Midbrain (tissue), 1 donor: Measurements from ENCODE around the gene FAM83F.

ENCODE experiments used
- DNase-seq: peaks from one replicate; lab custom pipeline; 2025; lab: John Stamatoyannopoulos, UW

The FAM83F gene

GRCh38 chr22:39965748-39966147, 29.0 kb upstream of the FAM83F start:
- DNase-seq = no peak

- no peak for DNase-seq
These were observed 28.3 kb upstream of the FAM83F start for GRCh38 chr22:39966470-39966869.

- no peak for DNase-seq
These were observed 27.5 kb upstream of the FAM83F start for GRCh38 chr22:39967103-39967829.

- DNase-seq = no peak
These were observed 26.5 kb upstream of the FAM83F start for GRCh38 chr22:39967996-39968972.

GRCh38 chr22:39970742-39971141, 24.0 kb upstream of the FAM83F start:
- no peak for DNase-seq

GRCh38 chr22:39972641-39973040, 22.1 kb upstream of the FAM83F start:
- no peak for DNase-seq

- DNase-seq = no peak
These were observed 21.1 kb upstream of the FAM83F start for GRCh38 chr22:39973656-39974055.

- no peak for DNase-seq
These were observed 20.7 kb upstream of the FAM83F start for GRCh38 chr22:39974065-39974464.

- DNase-seq = no peak
These were observed 15.7 kb upstream of the FAM83F start for GRCh38 chr22:39979048-39979447.

GRCh38 chr22:39979458-39979857, 15.3 kb upstream of the FAM83F start:
- DNase-seq = no peak

- DNase-seq = no peak
These were observed 14.2 kb upstream of the FAM83F start for GRCh38 chr22:39980596-39980995.

- DNase-seq = no peak
These were observed 11.4 kb upstream of the FAM83F start for GRCh38 chr22:39983346-39983745.

GRCh38 chr22:39984006-39984405, 10.7 kb upstream of the FAM83F start:
- no peak for DNase-seq

- DNase-seq = no peak
These were observed 10.0 kb upstream of the FAM83F start for GRCh38 chr22:39984746-39985145.

- no peak for DNase-seq
These were observed 9.2 kb upstream of the FAM83F start for GRCh38 chr22:39985383-39986035.

- no peak for DNase-seq
These were observed 6.2 kb upstream of the FAM83F start for GRCh38 chr22:39988386-39989114.

- DNase-seq = no peak
These were observed 5.1 kb upstream of the FAM83F start for GRCh38 chr22:39989633-39990032.

- DNase-seq = no peak
These were observed 4.1 kb upstream of the FAM83F start for GRCh38 chr22:39990686-39991085.

GRCh38 chr22:39991159-39991860, 3.4 kb upstream of the FAM83F start:
- DNase-seq = no peak

- DNase-seq = no peak
These were observed 2.5 kb upstream of the FAM83F start for GRCh38 chr22:39992088-39992826.
